ENCODE results near the gene AUTS2. TPM values are rescaled to one million over a fixed set of nuclear protein-coding genes. Genes with fewer than 3 reads are reported as not detected.

AUTS2 gene
- total RNA-seq, 1 experiment from 2014 or later, result 42.1 TPM

- Histone ChIP-seq H3K4me3 (ENCODE audit: low read depth, low read length, poor library complexity, severe bottlenecking) (no peak overlapping the region), H3K27ac (ENCODE audit: low read depth, low read length, poor library complexity, severe bottlenecking) (no peak overlapping the region), H3K4me1 (ENCODE audit: insufficient read depth, low read length, poor library complexity, severe bottlenecking) (peaks cover 10% of the 10 kb centered on the region), H3K36me3 (ENCODE audit: insufficient read depth, low read length, poor library complexity, severe bottlenecking) (no peaks in the 10 kb centered on the region), H3K27me3 (replicated peaks; ENCODE audit: insufficient read depth, low read depth, low read length, poor library complexity) (no peaks in the 10 kb centered on the region), H3K9me3 (ENCODE audit: low read depth, low read length, poor library complexity, severe bottlenecking) (no peaks in the 10 kb centered on the region)
- POLR2A ChIA-PET (ENCODE audit: low non-redundant PET), result no interaction called here
- no TSS peak for BruUV-seq (replicated peaks)
- intact Hi-C loops (cut with micrococcal nuclease; ENCODE audit: unreplicated experiment), result no loop called here
- DNase-seq (ENCODE audit: low spot score), result peak; percentile 41
- TF ChIP-seq EZH2 (IDR thresholded peaks at IDR 0.05; ENCODE audit: borderline replicate concordance, low read depth, low read length, poor library complexity, severe bottlenecking) (no peak), CTCF (conservative IDR thresholded peaks at IDR 0.05; ENCODE audit: low read depth, low read length) (no peak)
- CTCF ChIA-PET, result no interaction called here
These were observed 101.7 kb downstream of the AUTS2 start for GRCh38 chr7:69699931-69700330.

GRCh38 chr7:69700331-69700730, 102.1 kb downstream of the AUTS2 start:
- CTCF ChIA-PET, result no interaction called here
- Histone ChIP-seq H3K36me3 (ENCODE audit: insufficient read depth, low read length, poor library complexity, severe bottlenecking) (no peaks in the 10 kb centered on the region), H3K9me3 (ENCODE audit: low read depth, low read length, poor library complexity, severe bottlenecking) (no peaks in the 10 kb centered on the region), H3K27ac (ENCODE audit: low read depth, low read length, poor library complexity, severe bottlenecking) (no peak overlapping the region), H3K4me1 (ENCODE audit: insufficient read depth, low read length, poor library complexity, severe bottlenecking) (peaks cover 10% of the 10 kb centered on the region), H3K4me3 (ENCODE audit: low read depth, low read length, poor library complexity, severe bottlenecking) (no peak overlapping the region), H3K27me3 (replicated peaks; ENCODE audit: insufficient read depth, low read depth, low read length, poor library complexity) (no peaks in the 10 kb centered on the region)
- POLR2A ChIA-PET (ENCODE audit: low non-redundant PET), result no interaction called here
- DNase-seq (ENCODE audit: low spot score), result no peak
- intact Hi-C loops (cut with micrococcal nuclease; ENCODE audit: unreplicated experiment), result no loop called here
- TF ChIP-seq CTCF (conservative IDR thresholded peaks at IDR 0.05; ENCODE audit: low read depth, low read length), result no peak
- TF ChIP-seq EZH2 (IDR thresholded peaks at IDR 0.05; ENCODE audit: borderline replicate concordance, low read depth, low read length, poor library complexity, severe bottlenecking), result no peak
- BruUV-seq (replicated peaks), result no TSS peak

GRCh38 chr7:69701288-69701687, 103.0 kb downstream of the AUTS2 start:
- ChIA-PET POLR2A (ENCODE audit: low non-redundant PET) (no interaction called here), CTCF (no interaction called here)
- Histone ChIP-seq H3K27me3 (replicated peaks; ENCODE audit: insufficient read depth, low read depth, low read length, poor library complexity) (no peaks in the 10 kb centered on the region), H3K27ac (ENCODE audit: low read depth, low read length, poor library complexity, severe bottlenecking) (no peak overlapping the region), H3K9me3 (ENCODE audit: low read depth, low read length, poor library complexity, severe bottlenecking) (no peaks in the 10 kb centered on the region), H3K4me3 (ENCODE audit: low read depth, low read length, poor library complexity, severe bottlenecking) (no peak overlapping the region), H3K4me1 (ENCODE audit: insufficient read depth, low read length, poor library complexity, severe bottlenecking) (peaks cover 9% of the 10 kb centered on the region), H3K36me3 (ENCODE audit: insufficient read depth, low read length, poor library complexity, severe bottlenecking) (no peaks in the 10 kb centered on the region)
- intact Hi-C loops (cut with micrococcal nuclease; ENCODE audit: unreplicated experiment), result no loop called here
- no TSS peak for BruUV-seq (replicated peaks)
- no peak for DNase-seq (ENCODE audit: low spot score)
- TF ChIP-seq CTCF (conservative IDR thresholded peaks at IDR 0.05; ENCODE audit: low read depth, low read length), result no peak
- TF ChIP-seq EZH2 (IDR thresholded peaks at IDR 0.05; ENCODE audit: borderline replicate concordance, low read depth, low read length, poor library complexity, severe bottlenecking), result no peak

Measured in A673 (cell line).